GM18519 (cell line): ENCODE results near the gene AADAT.
"Not testable (repeated sequence)": the region's sequence is repeated elsewhere in the genome, so short reads cannot be mapped to it uniquely, and the experiment has no call there.

Experiments
- ATAC-seq: cut with Tn5 transposase; IDR thresholded peaks from one replicate; pipeline ENCODE4 v1.9.1; 2021; ENCODE audit warnings: mild to moderate bottlenecking, moderate library complexity; ENCODE audit not compliant: unreplicated experiment, low FRiP score

AADAT gene

GRCh38 chr4:170090352-170091052, 746 bp upstream of the AADAT start:
- no peak for ATAC-seq

- ATAC-seq = no peak
Measured at GRCh38 chr4:170089274-170089667, 485 bp downstream of the AADAT start.

- no peak for ATAC-seq
Measured at GRCh38 chr4:170088716-170089115, 1.0 kb downstream of the AADAT start.

- no peak for ATAC-seq
Measured at GRCh38 chr4:170087163-170087700, 2.5 kb downstream of the AADAT start.

GRCh38 chr4:170083541-170083940, 6.2 kb downstream of the AADAT start:
- no peak for ATAC-seq

GRCh38 chr4:170080496-170080895, 9.3 kb downstream of the AADAT start:
- no peak for ATAC-seq

- ATAC-seq = no peak
Measured at GRCh38 chr4:170079981-170080380, 9.8 kb downstream of the AADAT start.

- ATAC-seq = no peak
Measured at GRCh38 chr4:170071196-170071595, 18.6 kb downstream of the AADAT start.

GRCh38 chr4:170068438-170069128, 21.2 kb downstream of the AADAT start:
- ATAC-seq = no peak

- no peak for ATAC-seq
Measured at GRCh38 chr4:170059421-170059820, 30.3 kb downstream of the AADAT start.

GRCh38 chr4:170058826-170059225, 30.9 kb downstream of the AADAT start:
- no peak for ATAC-seq

GRCh38 chr4:170057866-170058265, 31.9 kb downstream of the AADAT start:
- no peak for ATAC-seq

- no peak for ATAC-seq
Measured at GRCh38 chr4:170052919-170053318, 36.8 kb downstream of the AADAT start.

- ATAC-seq = no peak
Measured at GRCh38 chr4:170051402-170051801, 38.4 kb downstream of the AADAT start.

GRCh38 chr4:170049766-170050165, 40.0 kb downstream of the AADAT start:
- no peak for ATAC-seq

GRCh38 chr4:170047771-170048354, 41.9 kb downstream of the AADAT start:
- peak; percentile 59 for ATAC-seq

GRCh38 chr4:170046156-170046555, 43.6 kb downstream of the AADAT start:
- ATAC-seq = not testable (repeated sequence)

GRCh38 chr4:170040031-170040680, 49.6 kb downstream of the AADAT start:
- no peak for ATAC-seq

- no peak for ATAC-seq
Measured at GRCh38 chr4:170038769-170039168, 51.0 kb downstream of the AADAT start.

- ATAC-seq = no peak
Measured at GRCh38 chr4:170038232-170038631, 51.5 kb downstream of the AADAT start.

GRCh38 chr4:170037481-170037880, 52.3 kb downstream of the AADAT start:
- no peak for ATAC-seq
